T-helper 2 cell treated with Interferon-gamma antibody and Interleukin-4, amounts not matched to agents 5 μg/mL and 100 μg/mL, for 36 hours (primary cell): ENCODE data around the gene SOX14.

ENCODE experiments used
- DNase-seq: peaks from one replicate; pipeline ENCODE4 v3.0.0; 2021; ENCODE audit warnings: low spot score
- H3K27ac Mint-ChIP-seq: one replicate; pipeline ENCODE4 v1.8.0; 2021; ENCODE audit warnings: mild to moderate bottlenecking, mixed read lengths
- H3K27me3 Mint-ChIP-seq: one replicate; pipeline ENCODE4 v1.8.0; 2021; ENCODE audit warnings: low read depth, mixed read lengths
- H3K36me3 Mint-ChIP-seq: one replicate; pipeline ENCODE4 v1.8.0; 2021; ENCODE audit warnings: low read depth, mixed read lengths
- H3K4me1 Mint-ChIP-seq: one replicate; pipeline ENCODE4 v1.8.0; 2021; ENCODE audit warnings: low read depth, mixed read lengths
- H3K4me3 Mint-ChIP-seq: one replicate; pipeline ENCODE4 v1.8.0; 2022; ENCODE audit warnings: mild to moderate bottlenecking, moderate library complexity, mixed read lengths
- H3K9me3 Mint-ChIP-seq: one replicate; pipeline ENCODE4 v1.8.0; 2021; ENCODE audit warnings: mixed read lengths

Gene SOX14

GRCh38 chr3:137764563-137765309 is 621 bp downstream of the SOX14 start:
- H3K36me3 Mint-ChIP-seq: no peaks in the 10 kb centered on the region

GRCh38 chr3:137765310-137766033 is 1.4 kb downstream of the SOX14 start:
- no peak overlapping the region for H3K27ac Mint-ChIP-seq

More at GRCh38 chr3:137764563-137765309, 621 bp downstream of the SOX14 start:
- no peak for DNase-seq
- no peak overlapping the region for H3K4me3 Mint-ChIP-seq
- no peak overlapping the region for H3K27ac Mint-ChIP-seq
- peaks cover 93% of the 10 kb centered on the region for H3K27me3 Mint-ChIP-seq
- H3K9me3 Mint-ChIP-seq: no peaks in the 10 kb centered on the region
- H3K4me1 Mint-ChIP-seq: no peaks in the 10 kb centered on the region

GRCh38 chr3:137766041-137766875 is 2.1 kb downstream of the SOX14 start:
- no peak overlapping the region for H3K4me3 Mint-ChIP-seq
- H3K36me3 Mint-ChIP-seq: no peaks in the 10 kb centered on the region
- no peaks in the 10 kb centered on the region for H3K9me3 Mint-ChIP-seq
- no peak overlapping the region for H3K27ac Mint-ChIP-seq
- no peak for DNase-seq
- H3K27me3 Mint-ChIP-seq: peaks cover 93% of the 10 kb centered on the region
- no peaks in the 10 kb centered on the region for H3K4me1 Mint-ChIP-seq

More at GRCh38 chr3:137765310-137766033, 1.4 kb downstream of the SOX14 start:
- Mint-ChIP-seq H3K36me3 (no peaks in the 10 kb centered on the region), H3K4me3 (no peak overlapping the region), H3K4me1 (no peaks in the 10 kb centered on the region), H3K27me3 (peaks cover 96% of the 10 kb centered on the region), H3K9me3 (no peaks in the 10 kb centered on the region)
- DNase-seq: no peak

GRCh38 chr3:137766876-137767537 is 2.9 kb downstream of the SOX14 start:
- no peaks in the 10 kb centered on the region for H3K9me3 Mint-ChIP-seq
- DNase-seq: no peak
- H3K4me3 Mint-ChIP-seq: no peak overlapping the region
- H3K27ac Mint-ChIP-seq: no peak overlapping the region
- H3K27me3 Mint-ChIP-seq: peaks cover 93% of the 10 kb centered on the region
- peaks cover 2% of the 10 kb centered on the region for H3K4me1 Mint-ChIP-seq
- peaks cover 2% of the 10 kb centered on the region for H3K36me3 Mint-ChIP-seq

GRCh38 chr3:137767538-137768360 is 3.6 kb downstream of the SOX14 start:
- H3K4me3 Mint-ChIP-seq: no peak overlapping the region
- H3K27ac Mint-ChIP-seq: peak overlapping the region; percentile 10
- H3K27me3 Mint-ChIP-seq: peaks cover 92% of the 10 kb centered on the region
- peaks cover 2% of the 10 kb centered on the region for H3K36me3 Mint-ChIP-seq
- H3K4me1 Mint-ChIP-seq: peaks cover 2% of the 10 kb centered on the region
- no peaks in the 10 kb centered on the region for H3K9me3 Mint-ChIP-seq
- DNase-seq: no peak

GRCh38 chr3:137768361-137769321 is 4.5 kb downstream of the SOX14 start:
- H3K4me1 Mint-ChIP-seq: peaks cover 2% of the 10 kb centered on the region
- no peaks in the 10 kb centered on the region for H3K9me3 Mint-ChIP-seq
- DNase-seq: no peak
- no peak overlapping the region for H3K4me3 Mint-ChIP-seq
- H3K27me3 Mint-ChIP-seq: peaks cover 92% of the 10 kb centered on the region
- peaks cover 2% of the 10 kb centered on the region for H3K36me3 Mint-ChIP-seq
- no peak overlapping the region for H3K27ac Mint-ChIP-seq

- H3K4me3 Mint-ChIP-seq: no peak overlapping the region
Measured at GRCh38 chr3:137769322-137770065, 5.4 kb downstream of the SOX14 start.

GRCh38 chr3:137770066-137770834 is 6.1 kb downstream of the SOX14 start:
- Mint-ChIP-seq H3K36me3 (peaks cover 2% of the 10 kb centered on the region), H3K4me3 (no peak overlapping the region), H3K27ac (no peak overlapping the region), H3K27me3 (peaks cover 95% of the 10 kb centered on the region), H3K4me1 (peaks cover 2% of the 10 kb centered on the region), H3K9me3 (no peaks in the 10 kb centered on the region)
- DNase-seq: no peak

More at GRCh38 chr3:137769322-137770065, 5.4 kb downstream of the SOX14 start:
- Mint-ChIP-seq H3K4me1 (peaks cover 2% of the 10 kb centered on the region), H3K27ac (no peak overlapping the region), H3K27me3 (peaks cover 94% of the 10 kb centered on the region), H3K36me3 (peaks cover 2% of the 10 kb centered on the region), H3K9me3 (no peaks in the 10 kb centered on the region)
- DNase-seq: no peak

- no peaks in the 10 kb centered on the region for H3K9me3 Mint-ChIP-seq
- H3K27me3 Mint-ChIP-seq: peaks cover 92% of the 10 kb centered on the region
- H3K36me3 Mint-ChIP-seq: peaks cover 2% of the 10 kb centered on the region
- no peak overlapping the region for H3K4me3 Mint-ChIP-seq
- peaks cover 2% of the 10 kb centered on the region for H3K4me1 Mint-ChIP-seq
- DNase-seq: no peak
- H3K27ac Mint-ChIP-seq: no peak overlapping the region
Measured at GRCh38 chr3:137770835-137771399, 6.8 kb downstream of the SOX14 start.

GRCh38 chr3:137771401-137772213 is 7.5 kb downstream of the SOX14 start:
- H3K9me3 Mint-ChIP-seq: no peaks in the 10 kb centered on the region
- peaks cover 2% of the 10 kb centered on the region for H3K36me3 Mint-ChIP-seq
- peak overlapping the region; percentile 51 for H3K4me3 Mint-ChIP-seq
- peaks cover 85% of the 10 kb centered on the region for H3K27me3 Mint-ChIP-seq
- peak overlapping the region; percentile 38 for H3K27ac Mint-ChIP-seq
- H3K4me1 Mint-ChIP-seq: peaks cover 2% of the 10 kb centered on the region
- DNase-seq: no peak
